ENCODE results near the gene GJA9.

Gene GJA9

GRCh38 chr1:38826886-38827285 lies 54.5 kb downstream of the GJA9 start:
- no peak overlapping the region for H3K4me3 ChIP-seq (ENCODE audit: control insufficient read depth, low read depth, low read length)
- TF ChIP-seq, protein P1, sequence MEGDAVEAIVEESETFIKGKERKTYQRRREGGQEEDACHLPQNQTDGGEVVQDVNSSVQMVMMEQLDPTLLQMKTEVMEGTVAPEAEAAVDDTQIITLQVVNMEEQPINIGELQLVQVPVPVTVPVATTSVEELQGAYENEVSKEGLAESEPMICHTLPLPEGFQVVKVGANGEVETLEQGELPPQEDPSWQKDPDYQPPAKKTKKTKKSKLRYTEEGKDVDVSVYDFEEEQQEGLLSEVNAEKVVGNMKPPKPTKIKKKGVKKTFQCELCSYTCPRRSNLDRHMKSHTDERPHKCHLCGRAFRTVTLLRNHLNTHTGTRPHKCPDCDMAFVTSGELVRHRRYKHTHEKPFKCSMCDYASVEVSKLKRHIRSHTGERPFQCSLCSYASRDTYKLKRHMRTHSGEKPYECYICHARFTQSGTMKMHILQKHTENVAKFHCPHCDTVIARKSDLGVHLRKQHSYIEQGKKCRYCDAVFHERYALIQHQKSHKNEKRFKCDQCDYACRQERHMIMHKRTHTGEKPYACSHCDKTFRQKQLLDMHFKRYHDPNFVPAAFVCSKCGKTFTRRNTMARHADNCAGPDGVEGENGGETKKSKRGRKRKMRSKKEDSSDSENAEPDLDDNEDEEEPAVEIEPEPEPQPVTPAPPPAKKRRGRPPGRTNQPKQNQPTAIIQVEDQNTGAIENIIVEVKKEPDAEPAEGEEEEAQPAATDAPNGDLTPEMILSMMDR (IDR thresholded peaks at IDR 0.05; ENCODE audit: control insufficient read depth, insufficient read depth, low read depth, low read length, missing control alignments) = no peak
- no peak for DNase-seq (ENCODE audit: low read depth)

DNA sequence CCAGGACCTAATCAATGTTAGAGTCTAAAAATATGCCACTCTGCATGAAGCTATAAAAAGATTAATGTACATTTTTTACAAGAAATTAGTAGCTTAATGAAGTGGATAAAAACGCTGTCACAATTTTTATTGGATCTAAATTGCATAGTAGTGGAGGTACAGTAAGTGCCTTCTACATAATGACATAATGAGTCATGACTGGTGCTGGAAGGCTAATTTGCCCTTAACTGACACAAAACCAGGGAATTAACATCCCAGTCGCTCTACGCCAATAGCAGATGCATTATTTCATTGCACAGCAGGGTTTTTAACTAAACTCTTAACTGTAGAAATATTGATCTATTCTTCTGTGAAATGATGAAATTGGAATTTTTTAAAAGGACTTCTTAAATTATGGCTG lies 55.1 kb downstream of the GJA9 start:
- H3K4me3 ChIP-seq (ENCODE audit: control insufficient read depth, low read depth, low read length) = no peak overlapping the region
- TF ChIP-seq, protein P1 (IDR thresholded peaks at IDR 0.05; ENCODE audit: control insufficient read depth, insufficient read depth, low read depth, low read length, missing control alignments) = no peak
- DNase-seq (ENCODE audit: low read depth) = no peak
